Mammary epithelial cell (primary cell): Measurements from ENCODE around the gene SMARCAL1.

Experiments used
- CTCF ChIP-seq, 2 donors: IDR thresholded peaks in 1 of 2; conservative IDR thresholded peaks in 1 of 2; 2 replicates each; pipeline ENCODE4 v1.5.1; 2011 to 2012; ENCODE audit warnings: inconsistent platforms in 2 of 2, low read length in 2 of 2, mild to moderate bottlenecking in 2 of 2, control low read depth in 1 of 2, low read depth in 1 of 2; ENCODE audit not compliant: insufficient read depth in 1 of 2; ENCODE audit errors: extremely low read depth in 1 of 2
- EZH2 ChIP-seq: IDR thresholded peaks from 2 replicates; pipeline ENCODE4 v1.6.1; 2012; ENCODE audit warnings: low read length, inconsistent platforms, borderline replicate concordance

GRCh38 chr2:216418981-216419380, 6.7 kb downstream of the SMARCAL1 start:
- no peak for TF ChIP-seq EZH2
- TF ChIP-seq CTCF (conservative IDR thresholded peaks at IDR 0.05 in 1 of 2, IDR thresholded peaks at IDR 0.05 in 1 of 2; ENCODE audit: extremely low read depth in 1 of 2, insufficient read depth in 1 of 2, low read depth in 1 of 2, low read length in 2 of 2), result no peak
